GM18526 (cell line): Measurements from ENCODE around the gene OR51B4.

Experiments used
- POLR2A ChIP-seq: IDR thresholded peaks from 3 replicates; pipeline ENCODE4 v1.6.1; 2011; ENCODE audit not compliant: insufficient read length; ENCODE audit errors: extremely low read depth

OR51B4 gene, protein sequence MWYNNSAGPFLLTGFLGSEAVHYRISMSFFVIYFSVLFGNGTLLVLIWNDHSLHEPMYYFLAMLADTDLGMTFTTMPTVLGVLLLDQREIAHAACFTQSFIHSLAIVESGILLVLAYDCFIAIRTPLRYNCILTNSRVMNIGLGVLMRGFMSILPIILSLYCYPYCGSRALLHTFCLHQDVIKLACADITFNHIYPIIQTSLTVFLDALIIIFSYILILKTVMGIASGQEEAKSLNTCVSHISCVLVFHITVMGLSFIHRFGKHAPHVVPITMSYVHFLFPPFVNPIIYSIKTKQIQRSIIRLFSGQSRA

DNA sequence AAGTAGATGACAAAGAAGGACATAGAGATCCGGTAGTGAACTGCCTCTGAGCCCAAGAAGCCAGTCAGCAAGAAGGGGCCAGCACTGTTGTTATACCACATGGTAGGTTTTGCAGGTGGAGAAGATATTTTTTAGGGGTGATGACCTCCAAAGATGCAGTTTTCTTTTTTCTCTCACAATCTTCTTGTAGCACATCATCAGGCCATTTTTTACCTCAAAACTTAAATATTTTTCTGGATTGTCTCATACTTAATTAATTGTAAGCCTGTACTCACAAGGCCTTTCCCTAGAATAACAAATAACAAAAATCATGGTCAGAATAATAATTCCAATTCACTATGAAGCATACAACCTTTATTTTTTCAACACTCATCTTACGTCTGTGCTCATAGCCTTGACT, at the start of gene OR51B4:
OR51B4 (minus strand) TSS at position 101 of the 400 bp plus-strand sequence; CDS start at position 101, 0 bp downstream.
- TF ChIP-seq POLR2A: no peak

DNA sequence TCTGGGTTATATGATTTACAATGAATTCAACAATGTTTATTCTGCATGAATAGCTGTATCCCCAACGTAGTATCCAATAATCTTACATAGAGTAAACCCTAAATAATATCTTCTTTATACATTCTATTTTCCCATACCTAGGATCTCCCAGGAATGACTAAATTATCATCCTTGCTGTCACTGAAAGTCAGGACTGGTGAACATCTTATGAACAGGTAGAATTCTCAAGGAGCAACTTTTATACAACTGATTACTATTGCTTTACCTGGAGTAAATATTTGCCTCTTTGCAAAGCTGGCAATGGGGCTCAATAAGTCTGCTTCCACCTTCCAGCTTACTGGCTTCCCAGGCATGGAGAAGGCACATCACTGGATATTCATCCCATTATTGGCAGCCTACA, 49.5 kb upstream of the OR51B4 start, which contains the start of gene OR51B6:
OR51B6 (plus strand) TSS at position 301 of the 400 bp plus-strand sequence; CDS start at position 301, 0 bp downstream.
- TF ChIP-seq POLR2A: no peak

DNA sequence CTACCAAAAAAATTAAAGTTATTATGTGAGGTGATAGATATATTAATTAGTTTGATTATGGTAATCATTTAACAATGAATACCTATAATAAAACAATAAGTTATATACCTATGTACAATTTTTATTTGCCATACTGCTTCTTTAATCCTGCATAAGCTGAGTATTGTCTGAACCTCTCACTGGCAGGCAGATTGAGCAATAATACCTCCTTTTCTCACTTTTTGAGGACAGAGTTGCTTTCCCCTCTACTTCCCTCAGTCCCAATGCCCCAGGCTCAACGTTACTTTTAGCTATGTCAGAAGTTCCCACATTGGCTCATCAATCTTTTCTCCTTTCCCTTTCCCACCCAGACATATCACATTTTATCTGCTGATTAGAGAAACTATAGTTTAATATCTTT, 47.8 kb upstream of the OR51B4 start:
- TF ChIP-seq POLR2A: no peak

- TF ChIP-seq POLR2A: no peak
Measured at GRCh38 chr11:5348551-5349194, 46.9 kb upstream of the OR51B4 start.

DNA sequence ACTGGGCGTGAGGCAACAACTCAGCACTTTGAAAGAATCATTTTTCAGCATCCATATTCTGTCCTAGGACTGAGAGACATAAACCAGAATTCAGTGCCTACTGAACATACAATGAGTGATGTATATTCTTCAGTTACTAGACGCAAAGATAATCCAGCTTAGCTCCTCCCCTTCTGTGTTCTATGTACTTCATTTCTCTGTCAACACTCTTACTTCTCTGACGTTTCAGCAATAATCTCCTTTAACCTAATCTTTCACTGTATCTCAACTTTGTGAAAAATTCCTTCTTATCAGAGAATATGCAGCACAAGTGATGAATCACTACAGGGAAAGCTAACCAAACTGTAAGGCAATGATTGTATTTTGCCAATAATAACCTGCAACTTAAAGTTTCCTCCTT, 44.1 kb upstream of the OR51B4 start:
- no peak for TF ChIP-seq POLR2A

- no peak for TF ChIP-seq POLR2A
Measured at GRCh38 chr11:5343474-5344335, 42.0 kb upstream of the OR51B4 start, which contains the start of gene OR51B5. Gene OR51B5 (minus strand): TSS chr11:5343524. CDS start chr11:5343524, 0 bp downstream.

GRCh38 chr11:5339771-5340322, 38.1 kb upstream of the OR51B4 start:
- TF ChIP-seq POLR2A: no peak

GRCh38 chr11:5336331-5336730, 34.6 kb upstream of the OR51B4 start:
- no peak for TF ChIP-seq POLR2A

GRCh38 chr11:5335170-5335569, 33.4 kb upstream of the OR51B4 start:
- TF ChIP-seq POLR2A: no peak

DNA sequence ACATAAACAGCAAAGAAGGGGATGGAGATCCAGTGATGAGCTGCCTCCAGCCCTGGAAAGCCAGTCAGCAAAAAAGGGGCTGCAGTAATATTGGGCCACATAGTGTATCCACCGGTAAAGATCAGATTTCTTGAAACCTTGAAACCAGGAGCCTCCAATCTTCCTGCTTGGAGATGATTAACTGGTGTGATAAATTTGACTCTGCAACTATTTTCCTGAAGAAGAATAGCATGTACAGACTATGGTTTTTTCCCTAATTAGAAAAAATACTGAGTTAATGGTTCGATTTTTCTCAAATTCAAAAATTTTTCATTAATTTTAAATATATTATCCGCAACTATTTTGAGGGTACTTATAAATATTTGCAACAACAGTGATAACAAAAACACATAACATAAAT, 22.5 kb upstream of the OR51B4 start, which contains the start of gene OR51B2:
OR51B2 (minus strand) TSS at position 101 of the 400 bp plus-strand sequence; CDS start at position 101, 0 bp downstream.
- no peak for TF ChIP-seq POLR2A

DNA sequence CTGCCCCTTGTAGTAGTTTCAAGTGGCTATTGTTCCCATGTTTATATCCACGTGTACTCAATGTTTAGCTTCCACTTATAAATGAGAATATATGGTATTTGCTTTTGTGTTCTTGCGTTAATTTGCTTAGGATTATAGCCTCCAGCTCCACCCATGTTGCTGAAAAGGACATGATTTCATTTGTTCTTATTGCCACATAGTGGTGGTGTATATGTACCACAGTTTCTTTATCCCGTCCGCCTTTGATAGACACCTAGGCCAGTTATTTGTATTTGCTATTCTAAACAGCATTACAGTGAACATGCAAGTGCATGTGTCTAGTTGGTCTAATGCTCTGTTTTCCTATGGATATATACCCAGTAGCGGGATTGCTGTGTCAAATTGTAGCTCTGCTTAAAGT, 15.5 kb upstream of the OR51B4 start:
- no peak for TF ChIP-seq POLR2A

DNA sequence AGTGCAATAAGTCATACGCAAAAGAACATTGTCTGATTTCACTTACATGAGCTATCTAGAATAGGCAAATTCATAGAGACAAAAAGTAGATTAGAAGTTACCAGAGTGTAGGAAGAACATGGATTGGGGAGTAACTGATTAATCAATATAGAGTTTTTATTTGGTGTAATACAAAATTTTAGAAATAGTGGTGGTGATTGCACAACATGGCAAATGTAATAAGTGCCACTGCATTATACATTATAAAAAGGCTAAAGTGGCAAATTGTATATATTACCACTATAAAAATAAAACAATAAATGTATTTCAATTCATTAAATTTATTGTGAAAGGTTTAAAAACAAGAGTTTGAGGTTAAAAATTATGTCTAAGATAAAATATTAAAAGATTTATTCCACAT, 8.7 kb upstream of the OR51B4 start:
- TF ChIP-seq POLR2A: no peak

GRCh38 chr11:5307256-5308019, 5.7 kb upstream of the OR51B4 start:
- TF ChIP-seq POLR2A: no peak

DNA sequence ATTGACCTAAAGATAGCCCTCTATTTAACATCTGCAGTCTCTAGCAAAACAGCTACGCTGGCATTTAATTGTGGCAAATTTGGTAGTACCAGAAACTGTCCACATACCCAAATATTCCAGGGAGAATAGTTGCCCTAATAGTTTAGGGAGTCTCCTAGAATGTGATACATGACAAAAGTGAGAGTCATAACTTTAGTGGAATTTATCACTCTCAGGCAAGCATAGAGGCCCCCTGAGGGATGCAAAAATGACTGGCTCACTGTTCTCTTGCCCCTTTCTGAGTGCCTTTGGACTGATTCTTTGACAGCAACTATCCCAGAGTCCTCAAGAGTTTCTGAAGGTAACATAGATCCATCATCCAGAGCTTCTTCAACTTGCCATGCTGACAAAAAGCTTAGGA, 2.3 kb upstream of the OR51B4 start:
- TF ChIP-seq POLR2A: no peak
